H9 (cell line): Measurements from ENCODE around the gene ABLIM3. TPM values are rescaled to one million over a fixed set of nuclear protein-coding genes. Genes with fewer than 3 reads are reported as not detected.
A peak's percentile ranks its signal among the peaks of the same experiment; 100 is the strongest.

ENCODE experiments used
- DNase-seq: peaks from one replicate; pipeline ENCODE4 v3.0.0-alpha.2; 2017
- H2AFZ ChIP-seq: one replicate; pipeline ENCODE4 v1.6.1; 2013; ENCODE audit warnings: mild to moderate bottlenecking, low read length, control low read depth, moderate library complexity
- H2AK5ac ChIP-seq: 2 replicates; pipeline ENCODE4 v1.6.1; 2013; ENCODE audit warnings: low read length, control low read depth, mixed read lengths; ENCODE audit not compliant: insufficient read length
- H2BK120ac ChIP-seq: one replicate; pipeline ENCODE4 v1.6.1; 2013; ENCODE audit warnings: low read depth, mild to moderate bottlenecking, low read length, control low read depth, inconsistent platforms; ENCODE audit not compliant: poor library complexity, severe bottlenecking
- H2BK12ac ChIP-seq: 2 replicates; pipeline ENCODE4 v1.6.1; 2013; ENCODE audit warnings: low read length, control low read depth, mixed read lengths, low read depth; ENCODE audit not compliant: insufficient read length
- H2BK15ac ChIP-seq: 2 replicates; pipeline ENCODE4 v1.6.1; 2013; ENCODE audit warnings: low read depth, low read length, control low read depth
- H2BK20ac ChIP-seq: one replicate; pipeline ENCODE4 v1.6.1; 2013; ENCODE audit warnings: low read depth, mild to moderate bottlenecking, low read length, control low read depth, inconsistent platforms; ENCODE audit not compliant: poor library complexity, severe bottlenecking
- H2BK5ac ChIP-seq: 2 replicates; pipeline ENCODE4 v1.6.1; 2013; ENCODE audit warnings: low read length, control low read depth, mixed read lengths; ENCODE audit not compliant: insufficient read length
- H3K14ac ChIP-seq: 2 replicates; pipeline ENCODE4 v1.6.1; 2013; ENCODE audit warnings: low read length, control low read depth; ENCODE audit not compliant: insufficient read depth
- H3K18ac ChIP-seq: 2 replicates; pipeline ENCODE4 v1.6.1; 2013; ENCODE audit warnings: low read depth, mild to moderate bottlenecking, mixed read lengths, low read length, control low read depth; ENCODE audit not compliant: insufficient read length
- H3K23ac ChIP-seq: 2 replicates; pipeline ENCODE4 v1.6.1; 2013; ENCODE audit warnings: low read length, control low read depth, mixed read lengths, low read depth; ENCODE audit not compliant: insufficient read length
- H3K23me2 ChIP-seq: 2 replicates; pipeline ENCODE4 v1.6.1; 2013; ENCODE audit warnings: low read depth, mild to moderate bottlenecking, mixed read lengths, low read length, control low read depth; ENCODE audit not compliant: insufficient read length, poor library complexity, severe bottlenecking
- H3K27ac ChIP-seq: 2 replicates; pipeline ENCODE4 v1.5.1; 2013; ENCODE audit warnings: low read length, control low read depth, mixed read lengths, low read depth; ENCODE audit not compliant: insufficient read length
- H3K27me3 ChIP-seq: 2 replicates; pipeline ENCODE4 v1.6.1; 2013; ENCODE audit warnings: low read length, control low read depth, inconsistent platforms; ENCODE audit not compliant: insufficient read depth
- H3K4ac ChIP-seq: 2 replicates; pipeline ENCODE4 v1.6.1; 2013; ENCODE audit warnings: low read depth, mild to moderate bottlenecking, control low read depth, inconsistent platforms, low read length, moderate library complexity
- H3K4me1 ChIP-seq: 2 replicates; pipeline ENCODE4 v1.6.1; 2013; ENCODE audit warnings: low read length, control low read depth, inconsistent platforms; ENCODE audit not compliant: insufficient read depth
- H3K4me2 ChIP-seq: 2 replicates; pipeline ENCODE4 v1.6.1; 2013; ENCODE audit warnings: low read length, control low read depth, mixed read lengths; ENCODE audit not compliant: insufficient read length, insufficient read depth
- H3K56ac ChIP-seq: 2 replicates; pipeline ENCODE4 v1.6.1; 2013; ENCODE audit warnings: low read depth, mild to moderate bottlenecking, mixed read lengths, low read length, control low read depth; ENCODE audit not compliant: insufficient read length
- H3K79me1 ChIP-seq: 2 replicates; pipeline ENCODE4 v1.6.1; 2013; ENCODE audit warnings: low read depth, mild to moderate bottlenecking, moderate library complexity, low read length, control low read depth, inconsistent platforms; ENCODE audit not compliant: insufficient read depth, poor library complexity, severe bottlenecking
- H3K79me2 ChIP-seq: 2 replicates; pipeline ENCODE4 v1.6.1; 2013; ENCODE audit warnings: low read length, control low read depth, inconsistent platforms; ENCODE audit not compliant: insufficient read depth
- H3K9ac ChIP-seq: 2 replicates; pipeline ENCODE4 v1.6.1; 2013; ENCODE audit warnings: low read length, control low read depth, mixed read lengths; ENCODE audit not compliant: insufficient read length; ENCODE audit errors: extremely low read depth
- H3K9me3 ChIP-seq: one replicate; pipeline ENCODE4 v1.6.1; 2013; ENCODE audit warnings: low read depth, low read length, inconsistent platforms; ENCODE audit not compliant: control insufficient read depth
- H3T11ph ChIP-seq: one replicate; pipeline ENCODE4 v1.6.1; 2013; ENCODE audit warnings: mild to moderate bottlenecking, low read length, control low read depth, inconsistent platforms
- H4K20me1 ChIP-seq: one replicate; pipeline ENCODE4 v1.6.1; 2013; ENCODE audit not compliant: control insufficient read depth, insufficient read length, insufficient read depth
- H4K5ac ChIP-seq: 2 replicates; pipeline ENCODE4 v1.6.1; 2013; ENCODE audit warnings: low read depth, mild to moderate bottlenecking, mixed read lengths, low read length, control low read depth; ENCODE audit not compliant: insufficient read length
- H4K8ac ChIP-seq: replicated peaks from 2 replicates; pipeline ENCODE4 v1.6.1; 2013; ENCODE audit warnings: low read length, control low read depth, mixed read lengths, low read depth; ENCODE audit not compliant: insufficient read length
- H4K91ac ChIP-seq: 2 replicates; pipeline ENCODE4 v1.6.1; 2013; ENCODE audit warnings: low read depth, mild to moderate bottlenecking, moderate library complexity, mixed read lengths, low read length, control low read depth; ENCODE audit not compliant: insufficient read length
- H3K27ac Mint-ChIP-seq, 3 experiments: 2 replicates in 2 of 3; 3 replicates in 1 of 3; pipeline ENCODE4 v1.8.0; 2020 to 2021; ENCODE audit warnings: mixed read lengths in 3 of 3, mild to moderate bottlenecking in 1 of 3, moderate library complexity in 1 of 3
- H3K27me3 Mint-ChIP-seq: 2 replicates; pipeline ENCODE4 v1.8.0; 2021; ENCODE audit warnings: low read depth, mild to moderate bottlenecking, moderate library complexity, mixed read lengths
- H3K36me3 Mint-ChIP-seq, 3 experiments: 2 replicates in 2 of 3; 3 replicates in 1 of 3; pipeline ENCODE4 v1.8.0; 2020 to 2021; ENCODE audit warnings: low read depth in 3 of 3, mixed read lengths in 3 of 3; ENCODE audit not compliant: insufficient read depth in 1 of 3
- H3K4me1 Mint-ChIP-seq, 2 experiments: 2 replicates each; pipeline ENCODE4 v1.8.0; 2020; ENCODE audit warnings: mixed read lengths in 2 of 2
- H3K4me3 Mint-ChIP-seq, 2 experiments: 2 replicates in 1 of 2; 3 replicates in 1 of 2; pipeline ENCODE4 v1.8.0; 2020 to 2021; ENCODE audit warnings: mild to moderate bottlenecking in 2 of 2, mixed read lengths in 2 of 2, moderate library complexity in 1 of 2
- H3K9me3 Mint-ChIP-seq, 2 experiments: 2 replicates in 1 of 2; 3 replicates in 1 of 2; pipeline ENCODE4 v1.8.0; 2020; ENCODE audit warnings: mild to moderate bottlenecking in 2 of 2, mixed read lengths in 2 of 2, moderate library complexity in 1 of 2
- WGBS: extraction: QIAGEN DNeasy Blood & Tissue Kit; methylation state at CpG from one replicate; pipeline ENCODE4 v1.1.7; 2013; ENCODE audit warnings: missing lambda C conversion rate, low lambda C conversion rate, mixed read lengths; ENCODE audit not compliant: insufficient read length; ENCODE audit errors: extremely low coverage; 5-methylcytosine and 5-hydroxymethylcytosine counted together
- total RNA-seq: library from RNA; stranded (reverse); gene quantifications from 2 replicates; pipeline ENCODE4 v1.2.1, GENCODE V29; 2021
- TF ChIP-seq, protein P1 (sequence below): fragments of 200-600 bp; sonication (generic); conservative IDR thresholded peaks from 3 replicates; pipeline ENCODE4 v1.8.0; 2021; ENCODE audit warnings: antibody characterized with exemption, mild to moderate bottlenecking

Gene ABLIM3
- total RNA-seq, 1 experiment from 2014 or later, result 0.20 TPM

DNA sequence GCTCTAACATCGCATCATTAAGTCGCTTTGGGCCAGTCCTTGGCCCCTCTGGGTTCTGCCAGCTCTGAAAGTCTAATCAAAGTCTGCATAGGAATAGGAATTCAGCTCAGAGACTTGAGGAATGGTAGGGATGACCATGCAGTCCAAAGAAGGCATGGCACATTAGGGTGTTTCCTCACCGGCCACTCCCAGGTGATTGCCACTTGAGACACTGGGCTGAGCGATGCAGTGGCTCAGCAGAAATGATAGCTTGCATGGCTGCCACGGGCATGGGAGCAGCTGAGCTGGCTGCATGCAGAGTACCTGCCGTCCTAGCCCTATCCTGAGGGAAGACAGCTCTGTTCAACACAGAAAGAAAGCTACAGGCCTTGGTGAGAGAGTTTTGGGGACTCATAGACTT, 159.1 kb downstream of the ABLIM3 start:
- Histone ChIP-seq H3K4ac (no peak overlapping the region), H3K14ac (no peak overlapping the region), H3K9me3 (no peaks in the 10 kb centered on the region), H3K23ac (no peak overlapping the region), H2BK12ac (no peak overlapping the region), H3K56ac (no peak overlapping the region), H4K8ac (no peak overlapping the region), H3K27me3 (no peaks in the 10 kb centered on the region), H2BK120ac (no peak overlapping the region), H3K27ac (no peak overlapping the region), H2BK15ac (no peak overlapping the region), H3K23me2 (no peaks in the 10 kb centered on the region), H3K4me2 (no peak overlapping the region), H4K20me1 (no peaks in the 10 kb centered on the region), H3K18ac (no peak overlapping the region), H3K79me2 (no peaks in the 10 kb centered on the region), H4K91ac (no peak overlapping the region), H3K4me1 (no peaks in the 10 kb centered on the region), H2BK5ac (no peak overlapping the region), H2BK20ac (no peak overlapping the region), H3K79me1 (no peaks in the 10 kb centered on the region), H2AFZ (no peak overlapping the region), H2AK5ac (no peak overlapping the region), H3K9ac (no peak overlapping the region), H4K5ac (no peak overlapping the region), H3T11ph (no peak overlapping the region)
- Mint-ChIP-seq H3K4me1 (peaks cover 3 to 9% of the 10 kb centered on the region in 2 experiments; a peak in 3 of 4 replicates), H3K27ac (peak overlapping the region in 1 of 3 experiments; percentile 76; a peak in 2 of 7 replicates), H3K27me3 (no peaks in the 10 kb centered on the region; the same call in 1 of the 2 replicates), H3K9me3 (no peaks in the 10 kb centered on the region), H3K4me3 (no peak overlapping the region), H3K36me3 (no peaks in the 10 kb centered on the region)
- no CpG with 5 or more reads among the region's 6 CpGs for WGBS
- TF ChIP-seq, protein P1, sequence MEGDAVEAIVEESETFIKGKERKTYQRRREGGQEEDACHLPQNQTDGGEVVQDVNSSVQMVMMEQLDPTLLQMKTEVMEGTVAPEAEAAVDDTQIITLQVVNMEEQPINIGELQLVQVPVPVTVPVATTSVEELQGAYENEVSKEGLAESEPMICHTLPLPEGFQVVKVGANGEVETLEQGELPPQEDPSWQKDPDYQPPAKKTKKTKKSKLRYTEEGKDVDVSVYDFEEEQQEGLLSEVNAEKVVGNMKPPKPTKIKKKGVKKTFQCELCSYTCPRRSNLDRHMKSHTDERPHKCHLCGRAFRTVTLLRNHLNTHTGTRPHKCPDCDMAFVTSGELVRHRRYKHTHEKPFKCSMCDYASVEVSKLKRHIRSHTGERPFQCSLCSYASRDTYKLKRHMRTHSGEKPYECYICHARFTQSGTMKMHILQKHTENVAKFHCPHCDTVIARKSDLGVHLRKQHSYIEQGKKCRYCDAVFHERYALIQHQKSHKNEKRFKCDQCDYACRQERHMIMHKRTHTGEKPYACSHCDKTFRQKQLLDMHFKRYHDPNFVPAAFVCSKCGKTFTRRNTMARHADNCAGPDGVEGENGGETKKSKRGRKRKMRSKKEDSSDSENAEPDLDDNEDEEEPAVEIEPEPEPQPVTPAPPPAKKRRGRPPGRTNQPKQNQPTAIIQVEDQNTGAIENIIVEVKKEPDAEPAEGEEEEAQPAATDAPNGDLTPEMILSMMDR, result no peak
- DNase-seq, result no peak
